ENCODE measurements around the gene DCD. TPM values are rescaled to one million over a fixed set of nuclear protein-coding genes. Genes with fewer than 3 reads are reported as not detected.

The DCD gene, protein sequence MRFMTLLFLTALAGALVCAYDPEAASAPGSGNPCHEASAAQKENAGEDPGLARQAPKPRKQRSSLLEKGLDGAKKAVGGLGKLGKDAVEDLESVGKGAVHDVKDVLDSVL
- not detected for total RNA-seq

DNA sequence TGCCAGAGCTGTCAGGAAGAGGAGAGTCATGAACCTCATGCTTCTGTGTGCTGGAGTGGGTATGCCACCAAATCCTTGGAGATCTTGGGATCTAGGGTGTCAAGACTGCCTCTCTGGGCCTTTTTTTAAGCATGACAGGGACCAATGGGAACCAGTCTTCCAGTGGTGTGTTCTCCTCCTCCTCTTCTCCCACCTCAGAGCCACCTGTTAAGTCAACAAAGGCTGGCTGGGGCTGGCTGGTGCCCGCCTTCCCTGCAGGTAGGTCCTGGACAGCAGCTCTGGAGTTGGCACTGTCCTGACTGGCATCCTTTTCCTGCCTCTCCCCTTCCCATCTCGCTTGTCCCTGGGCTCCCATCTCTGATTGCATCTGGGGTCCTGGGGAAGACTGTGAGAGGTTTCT, at the start of gene DCD:
Gene DCD, minus strand, starts transcription at position 101 of the 400 bp plus-strand sequence. Its CDS starts 62 bp downstream, at position 39.
- Histone ChIP-seq H3K4me1 (no peaks in the 10 kb centered on the region), H3K27ac (no peak within 1 kb of the TSS), H3K36me3 (no peaks in the 10 kb centered on the region), H3K9me3 (no peaks in the 10 kb centered on the region), H3K27me3 (no peaks in the 10 kb centered on the region), H3K4me3 (no peak within 1 kb of the TSS)
- no peak for DNase-seq (ENCODE audit: low spot score)
- TF ChIP-seq, protein P1, sequence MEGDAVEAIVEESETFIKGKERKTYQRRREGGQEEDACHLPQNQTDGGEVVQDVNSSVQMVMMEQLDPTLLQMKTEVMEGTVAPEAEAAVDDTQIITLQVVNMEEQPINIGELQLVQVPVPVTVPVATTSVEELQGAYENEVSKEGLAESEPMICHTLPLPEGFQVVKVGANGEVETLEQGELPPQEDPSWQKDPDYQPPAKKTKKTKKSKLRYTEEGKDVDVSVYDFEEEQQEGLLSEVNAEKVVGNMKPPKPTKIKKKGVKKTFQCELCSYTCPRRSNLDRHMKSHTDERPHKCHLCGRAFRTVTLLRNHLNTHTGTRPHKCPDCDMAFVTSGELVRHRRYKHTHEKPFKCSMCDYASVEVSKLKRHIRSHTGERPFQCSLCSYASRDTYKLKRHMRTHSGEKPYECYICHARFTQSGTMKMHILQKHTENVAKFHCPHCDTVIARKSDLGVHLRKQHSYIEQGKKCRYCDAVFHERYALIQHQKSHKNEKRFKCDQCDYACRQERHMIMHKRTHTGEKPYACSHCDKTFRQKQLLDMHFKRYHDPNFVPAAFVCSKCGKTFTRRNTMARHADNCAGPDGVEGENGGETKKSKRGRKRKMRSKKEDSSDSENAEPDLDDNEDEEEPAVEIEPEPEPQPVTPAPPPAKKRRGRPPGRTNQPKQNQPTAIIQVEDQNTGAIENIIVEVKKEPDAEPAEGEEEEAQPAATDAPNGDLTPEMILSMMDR (IDR thresholded peaks at IDR 0.05), result no peak

DNA sequence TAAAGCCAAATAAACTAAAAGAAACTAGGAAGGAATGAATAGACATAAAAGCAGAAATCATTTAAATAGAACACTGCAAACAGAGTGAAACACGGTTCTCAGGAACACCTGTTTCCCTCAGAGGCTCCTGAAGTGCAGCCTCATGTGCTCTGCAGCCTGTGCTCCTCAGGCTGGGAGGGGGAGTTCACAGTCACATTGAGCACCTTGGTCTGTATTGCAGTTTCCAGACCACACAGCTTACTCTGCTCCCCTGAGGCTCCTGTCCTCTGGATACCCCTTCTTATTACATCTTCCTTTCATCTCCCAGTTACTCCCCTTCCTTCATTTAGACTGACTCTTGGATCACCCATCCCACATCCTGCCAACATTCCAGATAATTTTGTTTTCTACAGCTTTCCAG, 49.7 kb upstream of the DCD start:
- Histone ChIP-seq H3K36me3 (no peaks in the 10 kb centered on the region), H3K9me3 (no peaks in the 10 kb centered on the region), H3K4me1 (no peaks in the 10 kb centered on the region), H3K27me3 (no peaks in the 10 kb centered on the region), H3K4me3 (no peak overlapping the region), H3K27ac (no peak overlapping the region)
- DNase-seq (ENCODE audit: low spot score), result no peak
- TF ChIP-seq, protein P1 (IDR thresholded peaks at IDR 0.05), result no peak

DNA sequence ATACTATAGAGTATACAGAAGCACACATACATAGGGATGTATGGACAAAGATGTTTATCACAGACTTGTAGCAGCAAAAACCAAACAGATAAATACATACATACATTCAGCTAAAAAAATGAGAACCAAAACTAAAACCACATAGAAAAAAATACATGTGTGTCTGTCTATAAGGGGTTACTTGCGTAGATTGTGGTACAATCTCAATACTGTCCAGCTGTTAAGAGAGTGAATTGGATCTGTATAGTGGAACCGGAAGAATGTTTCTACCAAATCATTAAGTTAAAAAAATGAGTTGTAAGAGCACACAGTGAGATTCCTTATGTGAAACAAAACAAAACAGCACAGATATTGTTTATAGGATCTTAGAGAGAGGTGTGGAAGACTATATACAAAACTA, 44.2 kb upstream of the DCD start:
- TF ChIP-seq, protein P1 (IDR thresholded peaks at IDR 0.05), result no peak
- no peaks in the 10 kb centered on the region for H3K9me3 ChIP-seq
- DNase-seq (ENCODE audit: low spot score), result no peak
- no peak overlapping the region for H3K4me3 ChIP-seq
- H3K4me1 ChIP-seq, result no peaks in the 10 kb centered on the region
- no peaks in the 10 kb centered on the region for H3K36me3 ChIP-seq
- no peak overlapping the region for H3K27ac ChIP-seq
- H3K27me3 ChIP-seq, result no peaks in the 10 kb centered on the region

DNA sequence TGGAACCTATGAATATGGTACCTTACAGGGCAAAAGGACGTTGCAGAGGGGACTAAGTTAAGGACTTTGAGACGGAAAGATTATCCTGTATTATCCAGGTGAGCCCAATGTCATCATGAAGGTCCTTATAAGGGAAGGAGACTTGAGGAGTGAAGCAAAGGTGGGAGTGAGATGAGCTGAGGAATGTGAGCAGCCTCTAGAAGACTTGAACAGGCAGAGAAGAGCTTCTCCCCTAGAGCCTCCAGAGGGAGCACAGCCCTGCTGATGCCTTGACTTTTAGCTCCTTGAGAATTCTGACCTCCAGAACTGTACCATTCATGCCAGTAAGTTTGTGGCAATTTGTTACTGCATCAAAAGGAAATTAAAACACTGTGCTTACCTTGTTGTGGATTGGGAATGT, 41.8 kb upstream of the DCD start:
- no peaks in the 10 kb centered on the region for H3K36me3 ChIP-seq

DNA sequence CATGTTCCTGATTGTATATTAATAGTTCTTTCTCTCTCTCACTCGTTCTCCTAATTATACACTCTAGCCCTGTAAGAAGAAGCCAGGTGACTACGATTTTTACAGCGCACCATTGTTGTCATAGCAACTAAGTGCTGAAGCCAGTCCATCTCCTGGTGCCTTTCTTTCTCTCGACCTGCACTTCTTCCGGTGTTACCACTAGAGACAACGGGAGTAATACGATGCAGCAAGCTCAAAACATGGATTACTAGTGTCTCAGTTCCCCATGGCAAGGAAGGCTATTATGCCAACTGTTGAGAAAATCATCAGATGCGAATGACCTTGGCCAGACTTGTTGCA, 40.8 kb upstream of the DCD start:
- Histone ChIP-seq H3K27ac (no peak overlapping the region), H3K36me3 (no peaks in the 10 kb centered on the region), H3K9me3 (no peaks in the 10 kb centered on the region), H3K27me3 (no peaks in the 10 kb centered on the region), H3K4me1 (no peaks in the 10 kb centered on the region), H3K4me3 (no peak overlapping the region)
- TF ChIP-seq, protein P1 (IDR thresholded peaks at IDR 0.05), result no peak
- no peak for DNase-seq (ENCODE audit: low spot score)

More for the DNA sequence above, 41.8 kb upstream of the DCD start:
- TF ChIP-seq, protein P1 (IDR thresholded peaks at IDR 0.05), result no peak
- no peak overlapping the region for H3K4me3 ChIP-seq
- H3K4me1 ChIP-seq, result no peaks in the 10 kb centered on the region
- H3K27me3 ChIP-seq, result no peaks in the 10 kb centered on the region
- no peaks in the 10 kb centered on the region for H3K9me3 ChIP-seq
- DNase-seq (ENCODE audit: low spot score), result no peak
- H3K27ac ChIP-seq, result no peak overlapping the region

DNA sequence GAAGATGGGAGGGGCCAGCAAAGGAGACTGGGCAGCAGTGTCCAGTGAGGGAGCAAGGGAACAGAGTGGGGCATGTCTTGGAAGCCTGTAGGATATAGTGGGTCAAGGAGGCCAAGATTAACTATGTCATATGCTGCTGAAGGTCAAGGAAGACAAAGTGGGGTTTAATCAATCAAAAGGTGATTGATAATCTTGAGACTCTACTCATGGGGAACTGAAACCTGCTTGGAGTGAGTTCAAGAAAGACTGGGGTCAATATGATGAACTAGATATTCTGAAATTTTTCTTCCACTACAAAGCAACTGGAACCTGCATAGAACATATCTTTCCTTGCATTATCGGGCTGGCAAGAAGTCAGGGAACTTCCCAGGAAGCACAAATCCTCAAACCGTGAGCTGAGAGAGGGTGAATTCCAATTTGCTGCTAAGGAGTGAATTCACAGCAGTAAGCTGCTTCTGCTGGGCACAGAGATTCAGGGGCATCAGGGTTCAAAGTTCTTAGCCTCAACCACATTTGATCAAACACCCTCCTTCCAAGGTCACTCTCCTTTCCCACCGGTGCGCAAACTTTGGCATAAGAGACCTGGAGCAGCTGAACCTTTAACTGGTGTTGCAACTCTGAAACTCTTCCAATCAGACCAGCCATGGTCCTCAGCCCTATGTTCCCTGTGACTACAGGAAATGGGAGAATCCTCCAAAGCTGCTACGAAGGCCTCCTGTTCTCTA, 40.3 kb upstream of the DCD start:
- Histone ChIP-seq H3K4me1 (no peaks in the 10 kb centered on the region), H3K27ac (no peak overlapping the region), H3K27me3 (no peaks in the 10 kb centered on the region), H3K9me3 (no peaks in the 10 kb centered on the region), H3K4me3 (no peak overlapping the region), H3K36me3 (no peaks in the 10 kb centered on the region)
- no peak for DNase-seq (ENCODE audit: low spot score)
- TF ChIP-seq, protein P1 (IDR thresholded peaks at IDR 0.05), result no peak
